Left lung (tissue), 14 donors: Measurements from ENCODE around the gene NPIPB5. TPM values are rescaled to one million over a fixed set of nuclear protein-coding genes. Genes with fewer than 3 reads are reported as not detected.
"Not testable (repeated sequence)": the region's sequence is repeated elsewhere in the genome, so short reads cannot be mapped to it uniquely, and the experiment has no call there.

Experiments used
- ATAC-seq: fragments of 200-7000 bp; cut with Tn5 transposase; one replicate; pipeline ENCODE4 v1.9.1; 2020; ENCODE audit warnings: moderate library complexity
- DNase-seq, 4 donors: peaks; one replicate each; pipeline ENCODE4 v3.0.0-alpha.2; 2013 to 2020
- H3K27ac ChIP-seq, 2 donors: fragments of 200-600 bp; sonication (generic) in 1 of 2; one replicate each; pipeline versions ENCODE4 v1.5.0 to v1.8.0; 2020 to 2021
- H3K27me3 ChIP-seq, 2 donors: fragments of 200-600 bp; sonication (generic) in 1 of 2; one replicate each; pipeline versions ENCODE4 v1.5.0 to v1.8.0; 2020 to 2021
- H3K36me3 ChIP-seq, 2 donors: fragments of 200-600 bp; sonication (generic) in 1 of 2; one replicate each; pipeline versions ENCODE4 v1.5.0 to v1.8.0; 2020 to 2021
- H3K4me1 ChIP-seq, 2 donors: fragments of 200-600 bp; one replicate each; pipeline ENCODE4 v1.8.0; 2021
- H3K4me3 ChIP-seq, 2 donors: fragments of 200-600 bp; sonication (generic) in 1 of 2; one replicate each; pipeline versions ENCODE4 v1.5.0 to v1.8.0; 2020 to 2021; ENCODE audit warnings: mild to moderate bottlenecking in 1 of 2
- H3K9me3 ChIP-seq, 2 donors: fragments of 200-600 bp; sonication (generic) in 1 of 2; one replicate each; pipeline versions ENCODE4 v1.5.0 to v1.8.0; 2020 to 2021
- intact Hi-C, 2 donors: fragments of 100-400 bp; cut with DNase I; formaldehyde crosslinking; loops; one replicate each; pipeline versions ENCODE4 v1.11.2 to v1.14.2; 2022
- long read RNA-seq, 12 donors: library from polyadenylated mRNA in 2 of 12; unstranded in 2 of 12; transcript quantifications; one replicate each; pipeline ENCODE4 v2.0.0 and lab custom pipeline, GENCODE V29; 2019 to 2026
- polyA plus RNA-seq, 6 donors: library from polyadenylated mRNA; unstranded; fragments of 120-200 nt; gene quantifications; one replicate each; pipeline ENCODE4 v1.2.1, GENCODE V29; 2013; ENCODE audit not compliant: insufficient read length in 6 of 6
- total RNA-seq, 2 donors: library from RNA; stranded (reverse); fragmentation: NEBNext Ultra II Directional; extraction: Animal tissue kit (Norgen Biotek cat#: 25700); gene quantifications; one replicate each; pipeline ENCODE4 v1.2.1, GENCODE V29; 2021
- donor health status: DM: no; HTN: yes; CAD: no.
- donor health status: DM: no; HTN: no; CAD: no.

NPIPB5 gene
- total RNA-seq (100 to 1,000 TPM; 115 to 263 TPM), polyA plus RNA-seq (100 to 1,000 TPM; 180 to 341 (median 282) TPM)
- long read RNA-seq, donor 1, partial matches to known transcripts, result 41 of 43 reads
- long read RNA-seq, donor 1, other reads (novel, unspliced or antisense), result 0 of 43 reads
- long read RNA-seq, donor 2, partial matches to known transcripts, result 0 of 1 reads
- long read RNA-seq, donor 2, other reads (novel, unspliced or antisense), result 0 of 1 reads
- long read RNA-seq, donor 3, result 0 reads
- long read RNA-seq, donor 4, result 0 reads
- long read RNA-seq, donor 5, partial matches to known transcripts, result 18 of 19 reads
- long read RNA-seq, donor 5, other reads (novel, unspliced or antisense), result 0 of 19 reads
- long read RNA-seq, donor 6, partial matches to known transcripts, result 0 of 1 reads
- long read RNA-seq, donor 6, other reads (novel, unspliced or antisense), result 0 of 1 reads
- long read RNA-seq, donor 7, partial matches to known transcripts, result 0 of 1 reads
- long read RNA-seq, donor 7, other reads (novel, unspliced or antisense), result 0 of 1 reads
- long read RNA-seq, donor 8, partial matches to known transcripts, result 0 of 4 reads
- long read RNA-seq, donor 8, other reads (novel, unspliced or antisense), result 0 of 4 reads
- long read RNA-seq, donor 9, result 0 reads
- long read RNA-seq, donor 10, partial matches to known transcripts, result 0 of 1 reads
- long read RNA-seq, donor 10, other reads (novel, unspliced or antisense), result 1 of 1 reads
- long read RNA-seq, donor 11, result 0 reads
- long read RNA-seq, donor 12, partial matches to known transcripts, result 7 of 9 reads
- long read RNA-seq, donor 12, other reads (novel, unspliced or antisense), result 0 of 9 reads

DNA sequence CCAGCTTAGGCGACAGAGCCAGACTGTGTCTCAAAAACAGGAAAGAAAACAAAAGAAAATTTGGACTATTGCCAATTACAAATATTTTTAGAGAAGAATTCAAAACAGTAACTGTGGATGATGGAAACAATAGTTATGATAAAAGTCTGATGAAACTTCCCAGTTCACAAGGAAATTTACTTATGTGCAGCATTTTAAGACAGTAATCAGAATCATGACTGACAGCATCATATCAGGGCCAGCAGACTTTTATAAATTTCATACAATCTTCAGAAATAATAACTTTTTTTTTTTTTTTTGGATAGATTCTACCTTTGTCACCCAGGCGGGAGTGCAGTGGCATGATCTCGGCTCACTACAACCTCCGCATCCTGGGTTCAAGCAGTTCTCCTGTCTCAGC is at the start of gene NPIPB5:
NPIPB5 (plus strand) TSS at position 301 of the 400 bp plus-strand sequence. CDS start 2,911 bp downstream, outside the sequence.
- H3K4me1 ChIP-seq, ATAC-seq, intact Hi-C loops: not testable (repeated sequence)

DNA sequence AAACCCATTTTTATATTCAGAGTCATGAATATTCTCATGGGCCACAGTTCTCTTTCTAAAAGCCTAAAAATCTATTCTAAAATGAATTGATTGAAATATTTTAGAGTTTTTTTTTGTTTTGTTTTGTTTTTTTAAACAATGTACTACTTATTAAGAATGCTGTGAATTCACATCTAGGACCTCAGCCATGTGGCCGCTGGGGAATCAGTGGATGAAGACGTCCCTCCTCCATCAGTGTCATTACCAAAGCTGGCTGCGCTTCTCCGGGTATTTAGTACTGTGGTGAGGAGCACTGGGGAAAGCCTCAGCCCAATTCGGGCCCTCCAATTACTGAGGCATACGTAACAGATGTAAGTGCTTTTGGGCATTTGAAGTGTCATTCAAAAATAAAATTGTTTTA is 41.8 kb upstream of the NPIPB5 start:
- not testable (repeated sequence) for H3K36me3 ChIP-seq

More for the DNA sequence above, at the start of gene NPIPB5:
- not testable (repeated sequence) for H3K4me3 ChIP-seq, H3K27ac ChIP-seq, H3K36me3 ChIP-seq, H3K27me3 ChIP-seq, H3K9me3 ChIP-seq, DNase-seq

DNA sequence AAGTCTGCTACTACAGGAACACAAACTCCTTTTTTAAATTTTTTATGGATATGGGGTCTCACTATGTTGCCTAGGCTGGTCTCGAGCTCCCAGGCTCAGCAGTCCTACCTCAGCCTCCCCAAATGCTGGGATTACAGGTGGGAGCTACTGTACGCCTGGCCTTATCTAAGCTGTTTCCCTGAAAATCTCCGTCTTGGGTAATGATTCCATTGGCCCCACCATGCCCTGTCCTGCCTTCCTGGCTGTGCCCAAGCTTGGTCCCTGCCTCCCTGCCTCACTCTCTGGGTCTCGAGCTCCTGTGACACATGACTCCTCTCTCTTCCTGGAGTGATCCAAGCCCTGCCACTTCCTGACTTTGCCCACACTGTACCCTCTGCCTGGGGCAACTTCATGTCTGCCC is 27.3 kb downstream of the NPIPB5 start:
- H3K4me3 ChIP-seq, H3K27ac ChIP-seq, intact Hi-C loops, H3K36me3 ChIP-seq, H3K9me3 ChIP-seq, H3K4me1 ChIP-seq, ATAC-seq, H3K27me3 ChIP-seq: not testable (repeated sequence)
- DNase-seq, result peak in 1 of 4 donors; percentile 17

More for the DNA sequence above, 41.8 kb upstream of the NPIPB5 start:
- ATAC-seq, H3K4me1 ChIP-seq, intact Hi-C loops, H3K27me3 ChIP-seq, H3K4me3 ChIP-seq, H3K27ac ChIP-seq, H3K9me3 ChIP-seq: not testable (repeated sequence)
- peak in 1 of 4 donors; percentile 34 for DNase-seq

DNA sequence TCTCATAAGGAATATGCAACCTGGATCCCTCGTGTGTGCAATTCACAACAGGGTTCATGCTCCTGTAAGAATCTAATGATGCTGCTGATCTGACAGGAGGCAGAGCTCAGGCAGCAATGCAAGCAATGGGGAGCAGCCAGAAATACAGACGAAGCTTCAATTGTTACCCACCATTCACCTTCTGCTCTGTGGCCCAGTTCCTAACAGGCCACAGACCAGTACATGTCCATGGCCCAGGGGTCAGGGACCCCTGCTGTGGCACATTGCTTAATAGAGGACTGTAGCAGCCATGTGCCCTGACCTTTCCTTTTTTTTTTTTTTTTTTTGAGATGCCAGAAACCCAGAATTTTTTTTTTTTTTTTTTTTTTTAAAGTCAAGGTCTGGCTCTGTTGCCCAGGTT is 34.1 kb downstream of the NPIPB5 start:
- H3K4me1 ChIP-seq, H3K4me3 ChIP-seq, H3K9me3 ChIP-seq, H3K27me3 ChIP-seq, ATAC-seq, H3K27ac ChIP-seq, H3K36me3 ChIP-seq, intact Hi-C loops, DNase-seq: not testable (repeated sequence)

DNA sequence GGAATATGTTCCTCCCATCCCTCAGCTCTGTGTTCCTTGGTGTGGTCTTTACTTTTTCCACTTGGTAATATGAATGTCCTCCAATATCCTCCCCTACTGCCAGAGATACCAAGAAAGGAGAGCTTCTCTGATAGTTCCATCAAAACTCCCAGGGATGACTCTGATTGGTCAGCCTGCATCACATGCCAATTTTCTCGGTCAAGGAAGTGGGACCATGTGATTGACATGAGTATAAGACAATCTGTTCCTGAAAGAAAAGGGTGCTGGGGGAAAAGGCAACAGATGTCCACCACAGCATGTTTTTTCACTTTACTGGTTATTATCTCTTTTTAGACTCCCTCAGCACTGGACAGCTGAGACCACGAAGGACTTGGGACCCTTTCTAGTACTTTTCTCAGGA is 35.9 kb downstream of the NPIPB5 start:
- ATAC-seq, H3K4me3 ChIP-seq, DNase-seq, intact Hi-C loops, H3K27ac ChIP-seq, H3K4me1 ChIP-seq, H3K9me3 ChIP-seq, H3K27me3 ChIP-seq, H3K36me3 ChIP-seq: not testable (repeated sequence)

DNA sequence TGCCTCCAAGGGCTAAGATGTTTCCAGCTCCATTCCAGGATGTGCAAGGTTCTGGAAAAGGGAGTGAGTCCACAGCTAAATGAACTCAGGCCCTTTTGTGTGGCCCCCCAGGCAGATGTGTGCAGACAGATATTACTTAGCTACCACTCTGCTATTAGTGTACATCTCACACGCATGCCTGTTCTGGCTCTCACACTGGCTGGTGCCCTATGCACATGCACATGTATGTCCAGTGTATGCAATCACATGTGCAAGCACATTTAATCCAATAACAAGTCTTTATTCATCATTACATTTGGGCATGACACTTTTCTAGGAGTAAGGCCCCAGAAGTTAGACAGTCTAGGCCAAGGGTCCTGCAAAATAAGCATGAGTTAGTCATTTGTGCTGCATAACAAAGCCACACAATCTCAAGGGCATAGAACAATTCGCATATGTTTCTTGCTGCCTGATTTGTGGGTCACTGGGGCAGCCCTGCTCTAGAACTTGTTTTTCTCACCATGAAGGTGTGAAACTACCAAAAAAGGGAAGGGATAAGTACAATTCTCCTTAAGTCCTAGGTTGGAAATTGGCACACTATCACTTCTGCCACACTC is 36.6 kb downstream of the NPIPB5 start:
- H3K9me3 ChIP-seq, ATAC-seq, H3K4me3 ChIP-seq, H3K27ac ChIP-seq, H3K36me3 ChIP-seq, H3K4me1 ChIP-seq, intact Hi-C loops, H3K27me3 ChIP-seq: not testable (repeated sequence)
- DNase-seq, result peak in 1 of 4 donors; percentile 21

DNA sequence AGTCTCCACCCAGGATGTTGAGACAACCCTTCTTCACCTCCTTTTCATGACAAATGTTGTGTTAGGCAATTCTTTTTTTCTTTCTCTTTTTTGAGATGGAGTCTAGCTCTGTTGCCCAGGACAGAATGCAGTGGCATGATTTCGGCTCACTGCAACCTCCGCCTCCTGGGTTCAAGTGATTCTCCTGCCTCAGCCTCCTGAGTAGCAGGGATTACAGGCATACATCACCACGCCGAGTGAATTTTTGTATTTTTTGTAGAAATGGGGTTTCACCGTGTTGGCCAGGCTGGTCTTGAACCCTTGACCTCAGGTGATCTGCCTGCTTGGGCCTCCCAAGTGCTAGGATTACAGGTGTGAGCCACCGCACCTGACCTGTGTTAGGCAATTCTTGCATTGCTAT is 39.2 kb downstream of the NPIPB5 start:
- H3K9me3 ChIP-seq, intact Hi-C loops, ATAC-seq, H3K27me3 ChIP-seq, H3K27ac ChIP-seq, H3K4me3 ChIP-seq, H3K36me3 ChIP-seq, H3K4me1 ChIP-seq, DNase-seq: not testable (repeated sequence)

DNA sequence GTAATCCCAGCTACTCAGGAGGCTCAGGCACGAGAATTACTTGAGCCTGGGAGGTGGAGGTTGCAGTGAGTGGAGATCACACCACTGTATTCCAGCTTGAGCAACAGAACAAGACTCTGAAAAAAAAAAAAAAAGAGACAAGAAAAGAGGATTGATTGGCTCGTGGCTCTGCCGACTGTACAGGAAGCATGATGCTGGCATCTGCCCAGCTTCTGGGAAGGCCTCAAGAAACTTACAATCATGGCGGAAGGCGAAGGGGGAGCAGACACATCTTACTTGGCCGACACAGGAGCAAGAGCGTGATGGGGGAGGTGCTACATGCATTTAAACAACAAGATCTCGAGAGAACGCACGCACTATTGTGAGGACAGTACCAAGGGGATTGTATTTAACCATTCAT is 40.5 kb downstream of the NPIPB5 start:
- DNase-seq, ATAC-seq, H3K4me3 ChIP-seq, H3K36me3 ChIP-seq, intact Hi-C loops, H3K4me1 ChIP-seq, H3K27ac ChIP-seq, H3K27me3 ChIP-seq, H3K9me3 ChIP-seq: not testable (repeated sequence)

DNA sequence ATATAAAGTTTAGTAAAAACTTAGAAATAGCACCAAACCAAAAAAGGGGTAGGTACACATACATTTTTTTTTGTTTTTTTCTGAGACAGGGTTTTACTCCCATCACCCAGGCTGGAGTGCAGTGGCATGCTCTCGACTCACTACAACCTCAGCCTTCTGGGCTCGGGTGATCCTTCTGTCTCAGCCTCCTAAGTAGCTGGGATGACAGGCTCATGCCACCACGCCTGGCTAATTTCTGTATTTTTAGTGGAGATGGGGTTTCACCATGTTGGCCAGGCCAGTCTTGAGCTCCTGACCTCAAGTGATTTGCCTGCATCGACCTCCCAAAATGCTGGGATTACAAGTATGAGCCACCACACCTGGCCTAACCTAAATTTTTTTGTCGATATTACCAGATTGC is 41.0 kb downstream of the NPIPB5 start:
- H3K27me3 ChIP-seq, ATAC-seq, DNase-seq, intact Hi-C loops, H3K36me3 ChIP-seq, H3K9me3 ChIP-seq, H3K4me1 ChIP-seq, H3K4me3 ChIP-seq, H3K27ac ChIP-seq: not testable (repeated sequence)

DNA sequence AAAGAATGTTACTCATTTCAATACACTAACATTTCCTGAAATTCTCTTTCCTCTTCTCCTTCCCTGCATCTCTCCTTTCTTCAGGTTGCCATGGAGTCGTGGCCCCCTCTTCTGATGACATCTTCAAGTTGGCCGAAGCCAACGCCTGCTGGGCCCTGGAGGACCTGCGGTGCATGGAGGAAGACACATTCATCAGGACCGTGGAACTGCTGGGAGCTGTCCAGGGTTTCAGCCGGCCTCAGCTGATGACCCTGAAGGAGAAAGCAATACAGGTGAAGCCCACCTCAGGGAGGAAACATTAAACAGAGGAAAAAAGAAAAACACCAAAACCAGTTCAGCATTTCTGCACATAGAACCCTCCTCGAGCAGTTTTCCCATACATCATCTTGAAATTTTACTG is 46.1 kb downstream of the NPIPB5 start:
- H3K9me3 ChIP-seq, DNase-seq, ATAC-seq, H3K27me3 ChIP-seq, H3K4me1 ChIP-seq, H3K36me3 ChIP-seq, H3K4me3 ChIP-seq, intact Hi-C loops, H3K27ac ChIP-seq: not testable (repeated sequence)
